IMR-90 (cell line): ENCODE data around the gene ALK.

Experiments
- BHLHE40 ChIP-seq: fragments of 150-350 bp; IDR thresholded peaks from 2 replicates; pipeline ENCODE4 v1.6.1; 2016; ENCODE audit warnings: mild to moderate bottlenecking, low read depth, low read length
- CTCF ChIP-seq: conservative IDR thresholded peaks from 2 replicates; pipeline ENCODE4 v1.5.1; 2012; ENCODE audit warnings: mild to moderate bottlenecking, low read depth, low read length, improper control_type of control experiment
- FOS ChIP-seq: fragments of 150-350 bp; IDR thresholded peaks from 2 replicates; pipeline ENCODE4 v1.6.1; 2016; ENCODE audit warnings: low read depth, low read length
- POLR2A ChIP-seq: IDR thresholded peaks from 2 replicates; pipeline ENCODE4 v1.6.1; 2012; ENCODE audit warnings: mild to moderate bottlenecking, low read depth, low read length

- TF ChIP-seq BHLHE40 (no peak), CTCF (no peak), FOS (no peak), POLR2A (no peak)
These were observed 319.5 kb downstream of the ALK start for GRCh38 chr2:29601872-29602271.
